GM21723 (cell line): ENCODE results near the gene SPP2.

Source experiments
- ATAC-seq: cut with Tn5 transposase; IDR thresholded peaks from one replicate; pipeline ENCODE4 v1.9.1; 2021; ENCODE audit warnings: mild to moderate bottlenecking, moderate library complexity; ENCODE audit not compliant: unreplicated experiment

Gene SPP2

DNA sequence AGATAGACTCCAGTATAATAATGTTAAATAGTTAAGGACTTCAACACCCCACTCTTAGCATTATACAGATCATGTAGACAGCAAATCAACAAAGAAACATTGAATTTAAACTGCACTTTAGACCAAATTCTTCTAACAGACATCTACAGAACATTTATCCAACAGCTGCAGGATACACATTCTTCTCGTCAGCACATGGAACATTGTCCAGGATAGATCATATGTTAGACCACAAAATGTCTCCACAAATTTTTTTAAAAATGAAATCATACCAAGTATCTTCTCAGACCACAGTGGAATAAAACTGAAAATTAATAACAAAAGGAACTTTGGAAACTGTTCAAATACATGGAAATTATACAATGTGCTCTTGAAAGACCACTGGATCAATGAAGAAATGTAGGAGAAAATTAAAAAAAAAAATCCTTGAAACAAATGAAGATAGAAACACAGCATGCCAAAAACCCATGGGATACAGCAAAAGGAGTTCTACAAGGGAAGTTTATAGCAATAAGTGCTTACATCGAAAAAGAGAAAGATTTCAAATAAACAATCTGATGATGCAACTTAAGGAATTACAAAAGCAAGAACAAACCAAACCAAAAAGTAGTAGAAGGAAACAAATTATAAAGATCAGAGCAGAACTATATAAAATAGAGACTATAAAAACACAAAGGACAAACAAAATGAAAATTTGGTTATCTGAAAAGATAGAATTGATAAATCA, 12.3 kb upstream of the SPP2 start:
- no peak for ATAC-seq

DNA sequence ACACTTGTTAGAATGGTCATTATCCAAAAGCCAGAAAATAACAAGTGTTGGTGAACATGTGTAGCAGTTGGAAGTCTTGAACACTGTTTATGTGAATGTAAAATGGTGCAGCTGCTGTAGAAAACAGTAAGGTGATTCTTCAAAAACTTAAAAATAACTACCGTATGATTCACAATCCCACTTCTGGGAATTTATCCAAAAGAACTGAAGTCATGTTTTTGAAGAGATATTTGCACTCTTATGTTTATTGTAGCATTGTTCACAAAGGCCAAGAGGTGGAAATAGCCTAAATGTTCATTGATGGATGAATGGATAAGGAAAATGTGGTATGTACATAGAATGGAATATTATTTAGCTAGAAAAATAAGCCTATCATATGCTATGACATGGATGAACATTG, 6.3 kb upstream of the SPP2 start:
- no peak for ATAC-seq

DNA sequence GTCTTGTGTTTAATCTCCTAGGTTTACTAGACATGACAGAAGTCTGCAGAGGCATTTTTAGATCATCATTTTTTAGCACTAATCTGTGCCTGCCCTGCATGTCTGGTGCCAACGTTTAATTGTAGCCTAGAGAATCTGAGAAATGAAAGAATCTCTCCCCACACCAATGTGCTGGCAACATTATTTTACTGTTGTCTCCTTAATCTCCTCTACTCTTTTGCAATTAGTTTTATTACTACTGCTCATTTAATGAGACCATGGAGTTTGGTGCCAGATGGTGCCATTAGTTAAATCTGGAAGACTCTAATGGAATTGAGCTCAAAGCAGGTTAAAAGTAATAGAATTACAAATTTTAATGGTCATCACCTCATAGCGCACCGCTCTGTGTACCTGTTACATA, 4.0 kb upstream of the SPP2 start:
- no peak for ATAC-seq

DNA sequence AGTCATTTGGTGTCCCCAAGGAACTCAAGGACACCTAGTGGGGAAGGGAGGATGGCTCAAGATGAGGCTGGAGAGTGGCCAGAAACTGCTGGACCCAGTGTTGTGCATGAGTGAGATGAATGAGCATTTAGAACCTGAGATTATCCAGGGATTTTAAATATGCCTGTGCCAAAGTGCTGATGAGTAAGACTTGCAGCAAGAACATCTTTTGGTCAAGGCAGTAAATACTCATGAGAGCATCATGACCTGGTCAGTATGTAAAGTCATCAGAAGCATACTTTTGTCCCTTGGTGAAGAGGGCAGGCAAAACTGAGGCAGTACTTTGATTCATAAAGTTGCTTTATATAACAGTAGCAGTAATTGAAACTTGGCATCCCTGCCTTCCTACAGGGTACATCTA, 3.1 kb upstream of the SPP2 start:
- no peak for ATAC-seq

DNA sequence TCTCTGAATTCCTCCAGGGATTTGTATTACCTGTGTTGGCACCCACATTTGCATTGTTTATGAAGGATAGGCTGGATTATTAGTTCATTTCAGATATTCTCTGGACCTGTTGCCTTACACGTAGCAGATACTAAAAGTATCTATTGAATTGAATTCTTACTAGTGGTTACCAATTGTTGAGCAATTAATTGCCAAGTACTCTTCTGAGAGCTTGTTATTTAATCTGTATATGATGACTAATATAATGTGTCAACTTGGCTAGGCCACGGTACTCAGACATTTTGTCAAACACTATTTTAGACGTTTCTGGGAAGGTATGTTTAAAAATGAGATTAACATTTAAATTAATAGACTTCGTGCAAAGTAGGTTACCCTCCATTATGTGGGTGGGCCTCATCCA, 2.5 kb upstream of the SPP2 start:
- ATAC-seq = no peak

DNA sequence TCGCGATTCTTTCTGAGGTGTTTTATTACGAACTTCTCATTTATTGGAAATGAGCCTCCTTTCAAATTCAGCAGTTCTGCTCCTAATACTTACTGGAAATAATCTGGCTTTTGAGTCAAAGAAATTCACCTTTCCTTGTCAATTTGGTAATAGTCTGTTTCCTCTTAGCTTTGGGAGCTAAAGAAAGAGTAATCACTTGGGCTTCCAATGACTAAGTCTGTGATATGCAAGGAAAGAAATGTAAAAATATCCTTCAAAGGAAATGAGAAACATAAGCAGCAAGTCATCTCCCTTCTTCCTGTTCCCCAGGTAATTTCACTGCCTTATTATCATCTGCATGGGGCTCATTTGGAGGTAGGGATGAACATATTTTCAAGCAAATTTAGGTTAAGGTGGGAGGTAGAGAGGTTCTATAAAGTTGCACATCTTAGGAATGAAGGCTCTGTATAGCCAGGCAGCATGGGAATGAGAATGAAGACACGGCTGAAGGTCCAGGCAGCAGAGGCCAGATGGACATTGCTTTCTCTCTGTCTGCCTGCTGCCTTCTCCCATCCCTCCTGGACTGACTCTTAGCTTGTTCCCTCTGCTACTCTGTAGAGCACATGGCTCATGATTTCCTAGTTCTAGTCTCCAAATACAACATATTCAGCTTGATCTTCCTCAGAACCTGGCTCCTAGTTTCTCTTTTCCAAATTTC, 1.0 kb downstream of the SPP2 start:
- no peak for ATAC-seq

DNA sequence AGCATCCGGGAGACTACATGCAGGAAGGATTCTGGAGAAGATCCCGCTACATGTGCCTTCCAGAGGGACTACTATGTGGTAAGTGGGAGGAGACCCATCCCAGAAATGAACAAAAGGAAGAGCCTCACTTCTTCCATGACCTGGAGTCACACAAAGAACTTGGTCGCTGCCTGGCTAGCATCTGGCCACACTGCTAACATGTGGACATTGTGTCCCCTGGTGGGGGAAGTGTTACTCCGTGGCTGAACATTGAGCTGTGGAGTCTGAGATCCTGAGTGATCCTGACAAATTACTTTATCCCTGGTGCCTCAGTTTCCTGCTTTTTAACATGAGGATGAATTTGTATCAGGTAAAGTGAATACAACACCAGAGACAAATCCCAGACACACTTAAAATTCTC, 8.4 kb downstream of the SPP2 start:
- no peak for ATAC-seq

DNA sequence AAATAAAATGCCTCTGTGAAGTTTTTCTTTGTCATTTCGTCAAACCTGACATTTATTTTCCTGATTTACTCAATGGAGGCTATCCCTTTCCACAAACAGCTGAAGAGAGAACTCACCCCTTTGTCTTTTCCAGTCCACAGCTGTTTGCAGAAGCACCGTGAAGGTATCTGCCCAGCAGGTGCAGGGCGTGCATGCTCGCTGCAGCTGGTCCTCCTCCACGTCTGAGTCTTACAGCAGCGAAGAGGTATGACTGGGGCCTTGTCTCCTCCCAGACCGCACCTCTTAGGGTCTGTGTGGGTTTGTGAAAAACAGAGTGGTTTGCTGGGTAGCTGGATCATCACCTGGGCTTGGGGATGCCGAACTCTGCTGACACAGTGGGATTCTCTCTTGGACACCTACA, 9.7 kb downstream of the SPP2 start:
- ATAC-seq = no peak

DNA sequence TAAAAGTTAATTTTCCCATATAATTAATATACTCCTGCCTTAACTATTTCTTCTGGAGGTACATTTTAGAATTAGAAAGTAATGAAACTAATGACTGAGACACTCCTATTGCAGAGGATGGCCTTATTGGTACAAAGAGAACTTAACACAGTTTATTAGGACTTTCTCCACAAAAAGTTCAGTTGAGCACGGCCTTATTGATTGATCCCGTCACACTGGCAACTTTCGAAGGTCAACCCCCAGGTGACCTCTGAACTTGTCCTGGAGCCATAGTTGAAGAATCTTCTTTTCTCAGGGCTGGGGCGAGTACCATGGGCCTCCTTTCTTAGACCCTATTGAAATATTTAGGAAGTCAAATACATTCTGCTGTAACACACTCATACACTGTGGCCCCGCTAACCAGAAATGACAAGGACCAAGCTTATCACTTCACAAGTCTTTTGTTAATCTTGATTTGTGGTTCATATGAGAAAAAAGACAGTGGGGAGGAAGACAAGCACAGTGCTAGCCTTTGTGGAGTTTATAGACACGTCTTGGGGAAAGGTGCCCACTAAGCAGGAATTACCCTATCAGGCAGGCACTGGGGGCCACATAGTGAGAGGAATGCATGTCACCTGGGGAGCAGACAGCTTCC, 11.2 kb downstream of the SPP2 start:
- ATAC-seq = no peak

DNA sequence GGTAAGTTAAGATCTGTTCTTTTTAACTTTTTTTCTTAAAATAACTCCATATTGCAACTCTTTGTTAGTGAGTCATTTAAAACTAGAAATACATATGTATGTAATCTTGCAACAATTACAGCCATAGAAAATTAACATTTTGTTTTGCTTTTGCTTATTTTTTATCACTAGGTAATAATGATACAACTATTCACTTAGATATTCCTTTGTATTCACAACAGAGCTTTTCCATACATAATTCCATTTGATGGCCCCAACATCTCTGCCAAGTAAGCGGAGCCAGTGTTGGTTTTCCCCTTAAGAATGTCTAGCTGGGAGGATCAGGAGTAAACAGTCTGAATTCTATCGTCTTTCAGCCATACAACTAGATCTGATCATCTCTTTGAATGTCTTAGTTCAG, 16.1 kb downstream of the SPP2 start:
- no peak for ATAC-seq

DNA sequence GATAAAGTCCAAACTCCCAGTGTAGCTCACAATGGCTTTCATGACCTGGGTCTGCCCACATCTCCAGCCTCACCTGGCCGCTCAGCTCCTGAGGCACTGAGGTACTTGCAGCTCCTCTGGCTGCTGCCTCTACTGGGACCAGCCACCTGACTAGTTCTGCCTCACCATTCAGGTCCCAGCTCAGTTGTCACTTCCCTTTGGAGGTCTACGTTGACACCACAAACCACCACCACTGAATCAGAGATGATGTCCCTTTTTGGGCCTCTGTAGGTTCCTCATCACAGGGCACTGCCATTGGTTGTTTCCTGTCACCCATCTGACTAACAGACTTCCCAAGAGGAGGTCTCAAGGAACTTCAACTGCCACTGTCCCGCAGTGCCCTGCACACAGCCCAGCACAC, 21.2 kb downstream of the SPP2 start:
- ATAC-seq = no peak

DNA sequence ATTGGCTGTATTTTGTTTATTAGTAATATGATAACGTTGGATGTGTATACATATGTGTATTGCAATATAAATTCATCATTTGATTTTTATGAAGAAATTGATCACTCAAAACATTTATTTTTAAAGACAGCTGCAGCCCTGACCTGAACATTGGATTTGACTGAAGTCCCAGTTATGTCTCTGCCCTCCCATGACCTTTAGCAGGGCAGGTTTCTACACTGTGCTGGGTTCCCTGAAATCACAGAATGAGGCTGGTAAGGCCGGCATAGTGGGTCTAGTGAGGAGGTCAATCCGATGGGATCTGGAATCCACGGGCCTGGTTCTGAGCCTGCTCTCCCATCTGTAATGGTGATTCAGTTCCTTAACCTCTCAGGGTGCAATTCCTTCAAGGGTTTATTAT, 22.0 kb downstream of the SPP2 start:
- no peak for ATAC-seq

DNA sequence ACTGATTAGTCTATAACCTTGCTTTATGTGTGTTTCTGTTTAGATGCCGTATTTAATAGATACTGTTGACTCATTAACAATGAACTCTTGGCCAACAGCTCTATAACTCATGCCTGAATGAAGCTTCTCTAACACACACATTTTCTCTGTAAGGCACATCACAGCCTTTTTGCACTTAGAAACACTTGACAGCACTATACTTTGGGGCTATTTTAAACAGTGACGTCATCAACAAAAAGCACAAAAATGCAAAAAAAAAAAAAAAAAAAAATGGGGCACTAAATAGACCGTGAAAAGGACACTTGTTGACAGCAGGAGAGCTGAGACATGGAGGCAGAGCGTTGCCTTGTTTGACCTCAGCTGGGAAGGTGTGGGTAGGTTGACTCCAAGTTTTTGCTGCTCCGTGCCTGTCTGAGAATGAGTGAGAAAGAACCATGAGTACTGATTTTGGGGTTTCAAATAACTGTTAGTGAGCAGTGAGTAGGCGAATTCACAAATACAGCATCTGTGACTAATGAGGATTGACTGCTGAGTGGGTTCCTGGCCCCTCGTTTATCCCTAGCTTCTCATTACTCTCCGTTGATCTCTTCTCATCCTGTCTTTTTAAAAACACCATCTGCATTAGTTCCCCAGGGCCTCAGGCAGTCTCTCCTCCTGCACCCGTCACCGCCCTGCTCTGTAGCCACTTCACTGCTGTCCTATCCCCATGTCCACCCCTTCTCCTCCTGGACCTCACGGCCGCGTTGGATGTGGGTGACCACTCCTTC, 24.4 kb downstream of the SPP2 start:
- no peak for ATAC-seq

DNA sequence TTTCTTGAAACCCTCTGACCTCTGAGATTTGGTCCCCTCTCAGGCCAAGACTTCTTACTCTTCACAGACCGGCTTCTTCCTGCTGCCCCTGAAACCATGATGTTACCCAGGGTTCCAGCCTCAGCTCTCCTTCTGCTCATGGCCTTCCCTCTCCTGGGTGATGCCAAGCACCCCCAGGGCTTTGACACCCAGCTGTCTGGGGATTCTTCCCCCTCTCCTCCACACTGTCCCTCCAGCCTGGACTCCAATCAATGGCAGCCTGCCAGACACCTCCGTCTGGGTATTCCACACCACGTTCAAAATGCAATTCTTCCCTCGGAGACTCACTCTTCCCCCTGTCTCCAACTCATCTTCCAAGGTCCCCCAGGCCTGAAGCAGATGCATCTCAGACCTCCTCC, 25.0 kb downstream of the SPP2 start:
- ATAC-seq = no peak

DNA sequence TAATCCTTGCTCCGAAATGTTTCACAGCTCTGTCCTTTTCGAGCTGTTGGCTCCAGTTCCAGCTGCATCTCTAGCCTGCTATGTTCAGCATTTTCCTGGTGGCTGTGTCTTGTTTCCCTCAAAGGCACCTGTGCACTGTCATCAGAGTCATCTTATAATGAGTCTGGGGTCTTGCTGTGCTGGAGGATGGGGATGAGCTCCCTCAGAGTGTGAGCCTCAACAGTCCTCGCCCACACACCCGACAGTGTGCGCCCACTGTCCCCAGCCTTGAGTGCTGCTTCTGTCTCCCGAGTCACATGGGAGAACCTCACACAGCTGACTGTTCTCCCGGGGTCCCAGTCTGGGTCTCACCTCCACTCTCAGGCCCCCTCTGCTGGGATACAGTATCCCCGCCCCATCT, 25.4 kb downstream of the SPP2 start:
- no peak for ATAC-seq

DNA sequence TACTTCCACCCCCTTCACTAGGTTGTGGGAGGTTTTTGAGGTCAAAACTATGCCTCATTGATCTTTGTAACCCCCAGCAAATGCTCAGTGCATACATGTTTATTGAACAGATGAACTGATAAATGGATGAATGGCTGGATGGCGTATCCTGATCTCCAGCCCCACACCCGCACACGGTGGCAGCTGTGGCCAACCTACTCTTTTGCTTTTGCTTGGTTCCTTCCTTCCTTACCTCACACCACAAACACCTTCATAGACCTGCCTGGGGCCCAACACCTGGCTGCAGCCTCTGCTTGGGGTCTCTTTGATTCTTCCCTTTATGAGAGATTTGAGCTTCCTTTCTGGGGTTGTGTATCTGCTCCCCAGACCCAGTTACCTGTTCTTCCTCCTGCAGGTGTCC, 25.9 kb downstream of the SPP2 start:
- ATAC-seq = no peak

DNA sequence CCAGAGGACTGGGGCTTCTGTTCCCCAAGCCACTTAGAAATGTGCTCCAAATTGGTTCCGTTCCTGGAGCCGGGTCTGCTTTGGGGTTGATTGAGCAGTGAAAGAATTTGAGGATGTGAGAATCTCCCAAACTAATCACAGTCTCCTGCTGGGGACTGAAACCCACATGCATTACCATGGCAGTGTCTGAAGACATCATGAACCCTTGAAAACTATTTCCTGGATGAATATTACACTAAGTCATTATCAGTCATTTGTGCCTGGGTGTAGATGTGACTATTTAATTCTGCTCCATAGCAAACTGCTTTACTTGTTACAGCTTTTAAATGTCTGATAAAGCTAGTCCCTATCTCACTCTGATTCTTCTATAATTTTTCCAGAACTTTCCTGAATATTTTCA, 27.6 kb downstream of the SPP2 start:
- no peak for ATAC-seq

DNA sequence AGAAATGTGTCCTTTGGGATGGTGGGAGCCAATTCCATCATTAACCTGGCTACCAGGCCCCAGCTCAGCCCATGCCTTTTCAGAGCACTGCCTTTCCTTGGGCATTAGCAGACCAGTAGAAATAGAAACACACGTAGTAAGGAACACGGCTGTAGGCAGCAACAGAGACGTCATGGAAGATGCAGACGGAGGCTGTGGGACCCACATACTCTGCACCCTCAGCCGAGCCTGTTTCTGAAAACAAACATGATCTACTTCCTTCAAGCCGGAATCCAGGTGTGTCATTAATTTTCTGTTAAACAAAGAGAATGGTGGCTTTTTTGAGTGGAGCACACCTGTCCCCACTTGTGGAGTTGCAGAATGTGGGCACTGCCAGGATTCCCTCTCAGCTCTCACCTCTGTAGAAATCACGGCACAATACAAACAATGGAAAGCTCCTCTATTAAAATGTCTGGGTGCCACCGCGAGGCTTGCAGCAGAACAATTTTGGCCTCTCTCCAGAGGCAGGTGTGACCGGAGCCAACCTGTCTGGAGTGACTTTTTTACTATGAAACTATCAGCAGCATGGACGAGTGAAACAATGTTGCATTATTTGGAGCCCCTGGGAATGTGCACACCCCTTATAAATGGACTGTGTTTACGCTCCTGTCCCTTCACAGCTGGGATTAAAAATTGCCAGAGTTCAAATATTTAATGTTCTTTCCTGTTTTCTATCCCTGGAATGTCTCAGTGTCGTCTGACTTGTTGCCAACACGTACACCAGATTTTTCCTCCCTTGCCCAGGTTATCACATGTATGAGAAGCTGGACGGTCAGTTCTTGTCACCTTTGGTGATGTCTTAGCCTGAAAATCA, 31.7 kb downstream of the SPP2 start:
- no peak for ATAC-seq

DNA sequence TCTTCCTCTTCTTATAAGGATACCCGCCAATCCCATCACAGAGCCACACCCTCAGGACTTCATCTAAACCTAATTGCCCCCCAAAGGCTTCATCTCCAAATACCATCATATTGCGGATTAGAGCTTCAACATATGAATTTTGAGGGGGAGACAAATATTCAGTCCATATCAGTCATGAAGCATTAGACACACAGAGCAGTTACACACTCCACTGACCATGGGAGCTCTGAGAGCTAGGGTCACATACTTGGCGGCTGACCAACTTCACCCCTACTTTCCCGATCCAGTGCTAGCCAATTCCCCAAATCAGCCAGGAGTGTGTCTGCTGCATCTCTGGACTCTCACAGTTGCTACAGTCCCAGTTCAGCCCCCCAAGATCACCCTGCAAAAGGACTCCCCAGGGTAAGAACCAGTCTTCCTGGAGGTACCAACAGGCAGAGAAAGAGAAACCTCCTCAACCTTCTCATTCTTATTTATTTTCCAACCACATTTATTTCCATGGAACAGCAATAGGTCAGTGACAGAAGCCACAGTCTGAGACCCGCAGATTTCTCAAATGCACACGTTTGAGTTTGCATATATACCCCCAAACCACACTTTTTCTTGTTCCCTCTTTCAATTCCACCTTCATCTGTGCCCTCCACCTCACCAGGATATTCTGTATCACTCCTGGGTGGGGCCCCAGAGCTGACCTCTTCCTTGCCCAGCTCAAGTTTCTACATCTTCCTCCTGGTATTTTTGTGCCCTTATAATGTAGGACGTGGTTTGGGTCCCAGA, 33.3 kb downstream of the SPP2 start:
- no peak for ATAC-seq

DNA sequence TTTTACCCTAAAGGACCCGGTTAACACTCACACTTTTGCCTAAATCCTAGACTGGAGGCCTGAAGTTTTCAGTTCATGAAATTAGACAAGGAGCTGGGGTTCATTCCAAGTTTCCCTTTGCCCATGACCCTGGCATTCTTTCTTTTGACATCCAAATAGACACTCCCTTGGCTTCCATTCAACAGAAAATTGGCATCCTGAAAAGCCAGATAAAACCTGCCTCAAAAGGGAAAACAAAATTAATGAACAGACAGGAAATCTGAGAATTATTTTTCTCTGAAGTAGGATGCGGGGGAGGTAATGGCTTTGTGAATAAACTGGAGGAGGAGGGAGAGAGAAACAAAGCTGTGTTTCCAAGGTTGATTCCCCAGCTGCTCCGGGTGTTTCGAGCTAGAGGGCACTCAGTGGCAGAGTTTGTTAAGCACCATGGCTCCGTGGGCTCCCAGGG, 41.0 kb downstream of the SPP2 start:
- no peak for ATAC-seq
